GM23248 (cell line): ENCODE results near the gene MRPL17. TPM values are rescaled to one million over a fixed set of nuclear protein-coding genes. Genes with fewer than 3 reads are reported as not detected.

Experiments
- DNase-seq: peaks from one replicate; pipeline ENCODE4 v3.0.0-alpha.2; 2015
- H2AFZ ChIP-seq: fragments of 200-600 bp; sonication (generic); 2 replicates; pipeline ENCODE4 v1.6.1; 2016; ENCODE audit warnings: antibody characterized with exemption
- H3F3A ChIP-seq: fragments of 200-600 bp; sonication (generic); 2 replicates; pipeline ENCODE4 v1.6.1; 2016; ENCODE audit warnings: mild to moderate bottlenecking, antibody characterized with exemption, mixed run types; ENCODE audit not compliant: insufficient read depth
- H3K27ac ChIP-seq: fragments of 200-600 bp; sonication (generic); 2 replicates; pipeline ENCODE4 v1.5.1; 2016; ENCODE audit warnings: mild to moderate bottlenecking
- H3K27me3 ChIP-seq: fragments of 200-600 bp; sonication (generic); replicated peaks from 2 replicates; pipeline ENCODE4 v1.6.1; 2016; ENCODE audit warnings: mild to moderate bottlenecking; ENCODE audit not compliant: insufficient read depth
- H3K36me3 ChIP-seq: fragments of 200-600 bp; sonication (generic); 2 replicates; pipeline ENCODE4 v1.6.1; 2016; ENCODE audit warnings: low read depth, mild to moderate bottlenecking
- H3K4me1 ChIP-seq: fragments of 200-600 bp; sonication (generic); 2 replicates; pipeline ENCODE4 v1.6.1; 2016; ENCODE audit warnings: mild to moderate bottlenecking; ENCODE audit not compliant: insufficient read depth
- H3K4me2 ChIP-seq: fragments of 200-600 bp; sonication (generic); one replicate; pipeline ENCODE4 v1.6.1; 2016; ENCODE audit warnings: mild to moderate bottlenecking; ENCODE audit not compliant: unreplicated experiment
- H3K4me3 ChIP-seq: fragments of 200-600 bp; sonication (generic); 2 replicates; pipeline ENCODE4 v1.5.1; 2016; ENCODE audit warnings: mild to moderate bottlenecking
- H3K79me2 ChIP-seq: fragments of 200-600 bp; sonication (generic); 2 replicates; pipeline ENCODE4 v1.6.1; 2016; ENCODE audit warnings: mild to moderate bottlenecking; ENCODE audit not compliant: insufficient read depth
- H3K9ac ChIP-seq: fragments of 200-600 bp; sonication (generic); 2 replicates; pipeline ENCODE4 v1.6.1; 2016; ENCODE audit warnings: mild to moderate bottlenecking
- H3K9me2 ChIP-seq: fragments of 200-600 bp; sonication (generic); 2 replicates; pipeline ENCODE4 v1.6.1; 2016; ENCODE audit warnings: mixed run types, mild to moderate bottlenecking, moderate library complexity; ENCODE audit not compliant: insufficient read depth
- H3K9me3 ChIP-seq: fragments of 200-600 bp; sonication (generic); one replicate; pipeline ENCODE4 v1.6.1; 2017; ENCODE audit warnings: low read depth
- H4K20me1 ChIP-seq: fragments of 200-600 bp; sonication (generic); 2 replicates; pipeline ENCODE4 v1.6.0; 2016; ENCODE audit not compliant: insufficient read depth
- EZH2 ChIP-seq: fragments of 200-600 bp; sonication (generic); IDR thresholded peaks from 2 replicates; pipeline ENCODE4 v1.6.1; 2018; ENCODE audit warnings: antibody characterized with exemption, mild to moderate bottlenecking; ENCODE audit not compliant: insufficient read depth, poor library complexity, severe bottlenecking
- EZH2phosphoT487 ChIP-seq: fragments of 200-600 bp; sonication (generic); IDR thresholded peaks from 2 replicates; pipeline ENCODE4 v1.6.1; 2018; ENCODE audit warnings: antibody characterized with exemption, moderate library complexity, mild to moderate bottlenecking, low read depth; ENCODE audit not compliant: insufficient read depth
- WGBS, 2 experiments: methylation state at CpG; one replicate each; pipeline ENCODE4 v1.1.6; 2015 to 2017; ENCODE audit warnings: low lambda C conversion rate in 2 of 2, low coverage in 1 of 2; ENCODE audit errors: missing lambda C conversion rate in 2 of 2; 5-methylcytosine and 5-hydroxymethylcytosine counted together
- in situ Hi-C: fragments of 300-500 bp; cut with MboI; formaldehyde crosslinking; loops from 2 replicates; pipeline ENCODE4 v1.15.0; 2020
- polyA plus RNA-seq: library from polyadenylated mRNA; unstranded; fragments of >200 nt; fragmentation: Nextera tagmentation; extraction: Ambion mirVana; gene quantifications from 2 replicates; pipeline ENCODE4 v1.2.1, GENCODE V29; 2016
- total RNA-seq: library from RNA; depleted of rRNA; stranded (reverse); fragments of >200 nt; shearing (Covaris generic); gene quantifications from 2 replicates; pipeline ENCODE4 v1.2.3, GENCODE V29; 2014

The MRPL17 gene
- total and polyA plus RNA-seq, 2 experiments from 2014 or later = 53.5 to 107 TPM

DNA sequence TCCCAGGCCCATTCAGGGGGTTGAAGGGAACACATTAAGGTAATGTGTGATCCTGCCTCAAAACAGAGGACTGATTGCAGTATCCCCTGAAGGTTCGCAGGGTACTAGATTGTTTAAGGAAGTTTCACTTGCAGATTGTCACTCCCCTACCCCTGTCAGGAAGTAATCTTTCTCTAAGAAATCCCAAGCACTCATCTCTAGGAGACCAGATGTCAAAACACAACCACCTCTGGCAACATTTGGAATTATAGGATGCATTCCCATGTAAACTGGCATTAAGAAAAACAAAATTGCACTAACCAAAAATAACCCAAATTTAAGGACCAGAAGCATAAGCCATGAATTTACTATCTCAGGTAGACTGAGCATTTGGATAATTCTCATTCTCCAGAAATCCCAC lies 1.6 kb downstream of the MRPL17 start:
- H3K9ac ChIP-seq = peak overlapping the region; percentile 83
- H3K36me3 ChIP-seq = peaks cover 17% of the 10 kb centered on the region
- no peak for DNase-seq
- peaks cover 15% of the 10 kb centered on the region for H3K4me1 ChIP-seq
- TF ChIP-seq EZH2 (no peak), EZH2phosphoT487 (no peak)
- no peaks in the 10 kb centered on the region for H3K27me3 ChIP-seq
- H3F3A ChIP-seq = peaks cover 32% of the 10 kb centered on the region
- no peak overlapping the region for H2AFZ ChIP-seq
- H3K9me2 ChIP-seq = no peaks in the 10 kb centered on the region
- no peaks in the 10 kb centered on the region for H4K20me1 ChIP-seq
- peak overlapping the region; percentile 100 for H3K4me2 ChIP-seq
- in situ Hi-C loops = no loop called here
- H3K4me3 ChIP-seq = peak overlapping the region; percentile 96
- no peak overlapping the region for H3K27ac ChIP-seq
- no peaks in the 10 kb centered on the region for H3K9me3 ChIP-seq
- 92 to 94% methylated on average over 1 of the region's 1 CpG for WGBS, 2 experiments
- peaks cover 32% of the 10 kb centered on the region for H3K79me2 ChIP-seq

- H3K27ac ChIP-seq = no peak overlapping the region
- H3F3A ChIP-seq = peaks cover 32% of the 10 kb centered on the region
- no peaks in the 10 kb centered on the region for H4K20me1 ChIP-seq
- no peak overlapping the region for H2AFZ ChIP-seq
- H3K9me2 ChIP-seq = no peaks in the 10 kb centered on the region
- H3K4me1 ChIP-seq = peaks cover 10% of the 10 kb centered on the region
- DNase-seq = no peak
- H3K4me3 ChIP-seq = no peak overlapping the region
- TF ChIP-seq EZH2 (no peak), EZH2phosphoT487 (no peak)
- no peaks in the 10 kb centered on the region for H3K27me3 ChIP-seq
- H3K79me2 ChIP-seq = peaks cover 21% of the 10 kb centered on the region
- H3K9me3 ChIP-seq = no peaks in the 10 kb centered on the region
- 49 to 55% methylated on average over 3 of the region's 3 CpGs for WGBS, 2 experiments
- H3K9ac ChIP-seq = no peak overlapping the region
- H3K36me3 ChIP-seq = peaks cover 17% of the 10 kb centered on the region
- H3K4me2 ChIP-seq = no peak overlapping the region
- in situ Hi-C loops = loop anchor here (10.0 kb wide), 1 partner anchor 142 kb away; no protein-coding TSS in a partner anchor
Measured at GRCh38 chr11:6677018-6677417, 6.1 kb downstream of the MRPL17 start.

GRCh38 chr11:6674862-6675261 lies 8.3 kb downstream of the MRPL17 start:
- Histone ChIP-seq H3K4me1 (no peaks in the 10 kb centered on the region), H3K9me2 (no peaks in the 10 kb centered on the region), H3K4me2 (no peak overlapping the region), H3K36me3 (no peaks in the 10 kb centered on the region), H3K27ac (no peak overlapping the region), H3K4me3 (no peak overlapping the region), H3K9me3 (no peaks in the 10 kb centered on the region), H2AFZ (no peak overlapping the region), H3K27me3 (no peaks in the 10 kb centered on the region), H3K9ac (no peak overlapping the region), H3F3A (peaks cover 20% of the 10 kb centered on the region; the same call in 1 of the 2 replicates), H4K20me1 (no peaks in the 10 kb centered on the region), H3K79me2 (no peaks in the 10 kb centered on the region)
- 95 to 98% methylated on average over 4 of the region's 4 CpGs for WGBS, 2 experiments
- TF ChIP-seq EZH2phosphoT487 (no peak), EZH2 (no peak)
- in situ Hi-C loops = loop anchor here (10.0 kb wide), 1 partner anchor 140 kb away; no protein-coding TSS in a partner anchor
- DNase-seq = no peak

DNA sequence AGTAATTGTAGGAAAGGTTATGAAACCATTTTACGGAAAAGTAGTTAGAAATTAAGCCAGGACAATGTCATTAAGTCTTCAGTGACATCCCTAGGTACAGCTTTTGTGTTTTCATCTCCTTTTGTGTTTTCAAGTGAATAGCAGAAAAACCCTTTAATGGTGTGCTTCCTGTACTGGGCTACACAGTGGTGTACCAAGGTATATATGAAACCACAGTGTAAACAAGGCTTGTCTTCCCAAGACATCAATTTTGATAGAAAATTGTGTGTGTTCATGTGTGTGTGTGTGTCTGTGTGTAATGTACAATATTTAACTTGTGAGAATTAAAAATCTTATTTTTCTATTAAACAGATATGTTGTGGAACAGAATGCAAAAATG lies 8.9 kb downstream of the MRPL17 start:
- no peak overlapping the region for H3K27ac ChIP-seq
- no peak for DNase-seq
- H3K36me3 ChIP-seq = no peaks in the 10 kb centered on the region
- no peaks in the 10 kb centered on the region for H3K9me2 ChIP-seq
- H3K27me3 ChIP-seq = no peaks in the 10 kb centered on the region
- peaks cover 16% of the 10 kb centered on the region; the same call in 1 of the 2 replicates for H3F3A ChIP-seq
- H3K4me3 ChIP-seq = no peak overlapping the region
- no peak overlapping the region for H3K9ac ChIP-seq
- no peaks in the 10 kb centered on the region for H3K9me3 ChIP-seq
- 98 to 100% methylated on average over 1 of the region's 1 CpG for WGBS, 2 experiments
- TF ChIP-seq EZH2 = no peak
- TF ChIP-seq EZH2phosphoT487 = no peak
- no peaks in the 10 kb centered on the region for H3K79me2 ChIP-seq
- H3K4me1 ChIP-seq = no peaks in the 10 kb centered on the region
- H3K4me2 ChIP-seq = no peak overlapping the region
- in situ Hi-C loops = loop anchor here (10.0 kb wide), 1 partner anchor 139 kb away; no protein-coding TSS in a partner anchor
- no peak overlapping the region for H2AFZ ChIP-seq
- H4K20me1 ChIP-seq = no peaks in the 10 kb centered on the region

DNA sequence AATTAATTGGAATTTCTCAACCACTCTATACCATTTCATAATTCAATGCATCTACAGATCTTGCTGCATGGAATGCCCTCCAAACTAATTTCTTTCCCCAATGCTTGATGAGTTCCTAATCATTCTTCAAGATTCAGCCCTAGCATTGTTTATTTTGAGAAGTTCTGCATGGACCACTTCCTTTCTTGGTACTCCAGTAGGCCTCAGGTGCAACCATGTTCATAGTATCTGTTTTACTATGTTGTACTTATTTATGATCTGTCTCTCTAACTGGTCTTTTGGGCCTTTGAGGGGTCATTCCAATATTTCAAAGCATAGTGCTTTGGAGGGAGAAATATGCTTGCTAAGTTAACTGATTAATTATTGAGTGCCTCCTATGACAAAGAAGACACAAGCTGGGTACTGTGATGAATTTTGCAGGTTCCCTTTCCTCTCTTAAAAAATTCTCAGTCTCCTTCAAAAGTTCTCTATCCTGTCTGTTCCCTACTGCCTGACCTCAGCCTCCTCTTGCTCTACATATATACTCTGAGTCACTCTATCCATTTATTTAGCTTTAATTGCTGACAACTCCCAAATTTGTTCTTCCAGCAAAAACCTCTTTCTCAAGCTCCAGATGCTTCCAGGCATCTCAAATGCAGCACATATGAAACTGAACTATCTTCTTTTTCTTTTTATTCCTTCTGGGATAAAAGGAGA lies 9.5 kb downstream of the MRPL17 start:
- no peaks in the 10 kb centered on the region for H3K79me2 ChIP-seq
- no peak overlapping the region for H3K4me2 ChIP-seq
- no peak overlapping the region for H3K4me3 ChIP-seq
- H3K9ac ChIP-seq = no peak overlapping the region
- TF ChIP-seq EZH2phosphoT487 (no peak), EZH2 (no peak)
- H4K20me1 ChIP-seq = no peaks in the 10 kb centered on the region
- no peak overlapping the region for H3K27ac ChIP-seq
- no peak overlapping the region for H2AFZ ChIP-seq
- H3K27me3 ChIP-seq = no peaks in the 10 kb centered on the region
- in situ Hi-C loops = loop anchor here (10.0 kb wide), 1 partner anchor 139 kb away; no protein-coding TSS in a partner anchor
- no peaks in the 10 kb centered on the region for H3K36me3 ChIP-seq
- no peak for DNase-seq
- no peaks in the 10 kb centered on the region for H3K9me3 ChIP-seq
- no peaks in the 10 kb centered on the region for H3K4me1 ChIP-seq
- peaks cover 16% of the 10 kb centered on the region; the same call in 1 of the 2 replicates for H3F3A ChIP-seq
- H3K9me2 ChIP-seq = no peaks in the 10 kb centered on the region
